GM12892 (cell line): Measurements from ENCODE around the gene COL5A1.

Source experiments
- POLR2A ChIP-seq: IDR thresholded peaks from 2 replicates; pipeline ENCODE4 v1.6.1; 2011; ENCODE audit warnings: low read depth, low read length, control low read depth
- POLR2AphosphoS5 ChIP-seq: IDR thresholded peaks from 2 replicates; pipeline ENCODE4 v1.6.1; 2011; ENCODE audit warnings: low read depth, low read length, control low read depth

DNA sequence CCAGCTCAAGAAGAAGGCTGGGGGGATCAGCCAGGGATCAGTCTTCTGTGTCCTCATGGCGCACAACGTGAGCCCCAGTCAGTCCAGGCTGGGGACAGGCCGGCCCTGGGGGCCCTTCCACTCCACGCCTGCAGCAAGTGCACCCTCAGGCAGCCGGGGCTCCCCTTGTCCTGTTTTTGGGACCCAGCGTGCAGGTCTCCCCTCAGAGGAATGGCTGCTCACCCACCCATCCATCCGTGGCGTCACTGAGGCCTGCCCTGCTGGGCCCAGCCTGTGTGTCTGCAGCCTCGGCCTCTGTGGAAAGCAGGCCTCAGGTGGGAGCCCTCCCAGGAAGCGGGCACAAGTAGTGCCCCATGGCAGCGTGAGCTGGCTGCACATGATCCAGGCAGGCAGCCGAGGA is 186.4 kb downstream of the COL5A1 start:
- TF ChIP-seq POLR2A (no peak), POLR2AphosphoS5 (no peak)
